ENCODE measurements around the gene GDI1. TPM values are rescaled to one million over a fixed set of nuclear protein-coding genes. Genes with fewer than 3 reads are reported as not detected.
A peak's percentile ranks its signal among the peaks of the same experiment; 100 is the strongest.

Gene GDI1
- polyA plus RNA-seq, 1 donor (not counting 4 experiments of a cell fraction or from before 2014, with no cell fraction given): 61.8 TPM

DNA sequence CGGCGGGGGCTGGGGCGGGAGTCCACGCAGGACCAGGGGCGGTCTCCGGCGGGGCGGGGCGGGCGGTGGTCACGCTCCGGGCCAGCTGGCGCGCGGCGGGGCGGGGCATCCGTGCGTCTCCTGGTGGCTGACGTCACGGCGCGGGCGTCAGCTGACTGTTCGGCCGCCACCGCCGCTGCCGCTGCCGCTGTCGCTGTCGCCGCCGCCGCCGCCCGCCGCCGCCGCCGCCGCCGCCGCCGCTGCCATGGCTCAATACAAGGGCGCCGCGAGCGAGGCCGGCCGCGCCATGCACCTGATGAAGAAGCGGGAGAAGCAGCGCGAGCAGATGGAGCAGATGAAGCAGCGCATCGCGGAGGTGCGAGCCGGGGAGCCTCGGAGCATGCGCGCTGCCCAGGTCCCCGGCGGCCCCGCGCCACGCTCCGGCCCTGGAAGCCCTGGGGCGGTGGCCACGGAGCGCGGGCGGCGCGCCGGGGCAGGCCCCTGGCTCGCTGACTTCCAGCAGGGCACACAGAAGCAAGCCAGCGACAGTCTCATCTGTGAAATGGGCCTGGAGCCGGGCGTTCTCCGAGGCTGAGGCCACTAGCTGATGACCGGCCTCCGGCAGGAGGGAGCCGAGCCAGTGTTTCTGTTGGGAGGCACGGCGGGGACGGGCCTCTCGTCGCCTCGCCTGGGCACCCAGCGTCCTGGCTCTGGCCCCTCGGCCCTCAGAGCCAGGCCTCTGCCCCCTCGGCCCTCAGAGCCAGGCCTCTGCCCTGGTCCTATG is 7.2 kb downstream of the GDI1 start, which contains the start of gene FAM50A:
FAM50A (plus strand) TSS at position 150 of the 763 bp plus-strand sequence; CDS start at position 245, 95 bp downstream.
- dilution Hi-C loops (cut with MboI; ENCODE audit: extremely low pct_ligation_motif_present, low sequenced_read_pairs): no loop called here
- Histone ChIP-seq H3K79me2 (ENCODE audit: control insufficient read depth, insufficient read depth, low read length) (peaks cover 4% of the 10 kb centered on the region), H3K9ac (ENCODE audit: control insufficient read depth, extremely low read depth, insufficient read depth, low read length) (peak within 1 kb of the TSS; percentile 54), H3K27me3 (ENCODE audit: control insufficient read depth, extremely low read depth, insufficient read depth, low read length) (no peaks in the 10 kb centered on the region), H4K20me1 (ENCODE audit: control insufficient read depth, extremely low read depth, insufficient read depth, low read length) (no peaks in the 10 kb centered on the region), H3K4me3 (ENCODE audit: control insufficient read depth in 2 of 3, extremely low read depth in 1 of 3, insufficient read depth in 2 of 3, low read depth in 1 of 3, low read length in 3 of 3) (peak within 1 kb of the TSS; percentile 48 to 54 (median 49)), H3K9me1 (ENCODE audit: control insufficient read depth, extremely low read depth, insufficient read depth, low read length) (no peaks in the 10 kb centered on the region), H3K4me2 (ENCODE audit: control insufficient read depth, extremely low read depth, insufficient read depth, low read depth, low read length) (peak within 1 kb of the TSS; percentile 71), H2AFZ (ENCODE audit: control insufficient read depth, low read length) (no peak within 1 kb of the TSS), H3K27ac (ENCODE audit: control insufficient read depth, insufficient read depth, low read length) (no peak within 1 kb of the TSS), H3K9me3 (ENCODE audit: control insufficient read depth, low read depth, low read length) (no peaks in the 10 kb centered on the region), H3K4me1 (ENCODE audit: control insufficient read depth, extremely low read depth, insufficient read depth, low read length) (peaks cover 11% of the 10 kb centered on the region), H3K36me3 (ENCODE audit: control insufficient read depth in 2 of 2, extremely low read depth in 1 of 2, insufficient read depth in 2 of 2, low read length in 2 of 2) (peaks cover 0 to 6% of the 10 kb centered on the region in 2 experiments)
- no peak for FAIRE-seq
- DNase-seq (ENCODE audit: low read depth, low spot score): no peak
- no peak for TF ChIP-seq EZH2 (IDR thresholded peaks at IDR 0.05; ENCODE audit: low read length)
- TF ChIP-seq, protein P1, sequence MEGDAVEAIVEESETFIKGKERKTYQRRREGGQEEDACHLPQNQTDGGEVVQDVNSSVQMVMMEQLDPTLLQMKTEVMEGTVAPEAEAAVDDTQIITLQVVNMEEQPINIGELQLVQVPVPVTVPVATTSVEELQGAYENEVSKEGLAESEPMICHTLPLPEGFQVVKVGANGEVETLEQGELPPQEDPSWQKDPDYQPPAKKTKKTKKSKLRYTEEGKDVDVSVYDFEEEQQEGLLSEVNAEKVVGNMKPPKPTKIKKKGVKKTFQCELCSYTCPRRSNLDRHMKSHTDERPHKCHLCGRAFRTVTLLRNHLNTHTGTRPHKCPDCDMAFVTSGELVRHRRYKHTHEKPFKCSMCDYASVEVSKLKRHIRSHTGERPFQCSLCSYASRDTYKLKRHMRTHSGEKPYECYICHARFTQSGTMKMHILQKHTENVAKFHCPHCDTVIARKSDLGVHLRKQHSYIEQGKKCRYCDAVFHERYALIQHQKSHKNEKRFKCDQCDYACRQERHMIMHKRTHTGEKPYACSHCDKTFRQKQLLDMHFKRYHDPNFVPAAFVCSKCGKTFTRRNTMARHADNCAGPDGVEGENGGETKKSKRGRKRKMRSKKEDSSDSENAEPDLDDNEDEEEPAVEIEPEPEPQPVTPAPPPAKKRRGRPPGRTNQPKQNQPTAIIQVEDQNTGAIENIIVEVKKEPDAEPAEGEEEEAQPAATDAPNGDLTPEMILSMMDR (optimal IDR thresholded peaks at IDR 0.05 in 1 of 3, IDR thresholded peaks at IDR 0.05 in 1 of 3, conservative IDR thresholded peaks at IDR 0.05 in 1 of 3; ENCODE audit: extremely low read depth in 1 of 3, insufficient read depth in 2 of 3, low read length in 3 of 3): no peak

DNA sequence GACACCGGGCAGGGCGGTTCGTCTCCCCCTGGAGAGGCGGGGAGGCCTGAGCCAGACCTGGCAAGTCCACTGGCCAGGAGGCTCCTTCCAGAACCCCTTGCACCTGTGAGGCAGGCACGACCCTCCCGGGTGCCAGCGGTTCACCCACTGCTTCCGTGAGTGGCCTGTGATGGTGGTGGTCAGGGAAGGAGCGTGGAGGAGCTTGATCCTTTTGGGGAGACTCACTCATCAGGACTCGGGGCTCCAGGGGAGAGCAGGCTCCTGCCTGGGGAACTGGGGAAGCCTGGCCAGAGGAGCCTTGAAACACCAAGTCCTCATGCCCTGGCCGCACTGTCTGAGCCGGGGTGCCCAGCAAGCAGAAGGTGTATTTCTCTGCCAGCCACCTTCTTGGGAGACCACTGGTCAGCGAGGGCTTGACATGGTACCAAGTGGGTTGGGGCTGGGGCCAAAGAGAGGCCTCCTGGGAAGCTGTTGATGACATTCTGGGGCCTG is 7.8 kb downstream of the GDI1 start:
- H3K9me3 ChIP-seq (ENCODE audit: control insufficient read depth, low read depth, low read length): no peaks in the 10 kb centered on the region
- no peaks in the 10 kb centered on the region for H3K9me1 ChIP-seq (ENCODE audit: control insufficient read depth, extremely low read depth, insufficient read depth, low read length)
- H2AFZ ChIP-seq (ENCODE audit: control insufficient read depth, low read length): no peak overlapping the region
- dilution Hi-C loops (cut with MboI; ENCODE audit: extremely low pct_ligation_motif_present, low sequenced_read_pairs): no loop called here
- H3K27me3 ChIP-seq (ENCODE audit: control insufficient read depth, extremely low read depth, insufficient read depth, low read length): no peaks in the 10 kb centered on the region
- FAIRE-seq (no peak), DNase-seq (ENCODE audit: low read depth, low spot score) (no peak)
- peak overlapping the region; percentile 48 to 54 (median 49) for H3K4me3 ChIP-seq (ENCODE audit: control insufficient read depth in 2 of 3, extremely low read depth in 1 of 3, insufficient read depth in 2 of 3, low read depth in 1 of 3, low read length in 3 of 3)
- peaks cover 2% of the 10 kb centered on the region for H3K79me2 ChIP-seq (ENCODE audit: control insufficient read depth, insufficient read depth, low read length)
- H3K36me3 ChIP-seq (ENCODE audit: control insufficient read depth in 2 of 2, extremely low read depth in 1 of 2, insufficient read depth in 2 of 2, low read length in 2 of 2): peaks cover 0 to 9% of the 10 kb centered on the region in 2 experiments
- H3K9ac ChIP-seq (ENCODE audit: control insufficient read depth, extremely low read depth, insufficient read depth, low read length): peak overlapping the region; percentile 54
- no peaks in the 10 kb centered on the region for H4K20me1 ChIP-seq (ENCODE audit: control insufficient read depth, extremely low read depth, insufficient read depth, low read length)
- no peak overlapping the region for H3K27ac ChIP-seq (ENCODE audit: control insufficient read depth, insufficient read depth, low read length)
- no peak for TF ChIP-seq EZH2 (IDR thresholded peaks at IDR 0.05; ENCODE audit: low read length)
- TF ChIP-seq, protein P1 (optimal IDR thresholded peaks at IDR 0.05 in 1 of 3, IDR thresholded peaks at IDR 0.05 in 1 of 3, conservative IDR thresholded peaks at IDR 0.05 in 1 of 3; ENCODE audit: extremely low read depth in 1 of 3, insufficient read depth in 2 of 3, low read length in 3 of 3): no peak
- peak overlapping the region; percentile 71 for H3K4me2 ChIP-seq (ENCODE audit: control insufficient read depth, extremely low read depth, insufficient read depth, low read depth, low read length)
- peaks cover 11% of the 10 kb centered on the region for H3K4me1 ChIP-seq (ENCODE audit: control insufficient read depth, extremely low read depth, insufficient read depth, low read length)
